GM21526 (cell line): ENCODE measurements around the gene FAM24A.

Experiments
- ATAC-seq: cut with Tn5 transposase; IDR thresholded peaks from one replicate; pipeline ENCODE4 v1.9.1; 2021; ENCODE audit warnings: moderate library complexity; ENCODE audit not compliant: unreplicated experiment, low FRiP score

The FAM24A gene

DNA sequence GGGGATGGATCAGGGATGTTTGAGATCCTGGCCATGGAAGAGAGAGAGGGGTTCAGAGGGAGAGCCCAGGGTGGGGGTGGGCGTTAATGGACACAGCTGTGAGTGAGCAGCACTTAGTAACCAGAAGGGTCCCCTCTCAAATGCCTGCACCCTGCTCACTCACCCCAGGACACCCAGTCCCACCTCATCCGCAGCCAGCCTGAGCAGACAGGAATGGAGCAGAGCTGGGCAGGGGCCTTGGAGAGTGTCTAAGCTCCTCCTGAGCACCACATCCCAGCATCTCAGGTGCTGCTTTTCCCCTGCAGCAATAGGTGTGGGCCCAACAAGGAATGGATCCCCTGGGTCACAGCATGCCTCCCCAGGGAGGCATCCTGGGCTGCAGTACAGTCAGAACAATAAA, 5.3 kb downstream of the FAM24A start:
- no peak for ATAC-seq

DNA sequence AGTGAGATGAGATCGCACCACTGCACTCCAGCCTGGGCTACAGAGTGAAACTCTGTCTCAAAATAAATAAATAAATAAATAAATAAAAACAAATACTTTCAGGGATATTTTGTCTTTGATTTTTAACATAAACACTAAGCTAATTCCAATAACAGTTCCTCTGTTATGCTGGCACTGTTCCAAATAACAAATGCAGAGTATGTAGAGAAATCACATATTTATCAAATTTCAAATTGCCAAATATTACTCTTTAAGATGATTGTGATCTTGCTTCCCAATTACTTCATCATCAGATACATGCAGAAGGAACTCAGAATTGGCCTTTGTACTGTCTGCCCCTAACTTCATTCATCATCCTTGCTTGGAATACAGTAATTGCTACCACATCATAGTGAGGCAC, 19.7 kb downstream of the FAM24A start:
- ATAC-seq = no peak

DNA sequence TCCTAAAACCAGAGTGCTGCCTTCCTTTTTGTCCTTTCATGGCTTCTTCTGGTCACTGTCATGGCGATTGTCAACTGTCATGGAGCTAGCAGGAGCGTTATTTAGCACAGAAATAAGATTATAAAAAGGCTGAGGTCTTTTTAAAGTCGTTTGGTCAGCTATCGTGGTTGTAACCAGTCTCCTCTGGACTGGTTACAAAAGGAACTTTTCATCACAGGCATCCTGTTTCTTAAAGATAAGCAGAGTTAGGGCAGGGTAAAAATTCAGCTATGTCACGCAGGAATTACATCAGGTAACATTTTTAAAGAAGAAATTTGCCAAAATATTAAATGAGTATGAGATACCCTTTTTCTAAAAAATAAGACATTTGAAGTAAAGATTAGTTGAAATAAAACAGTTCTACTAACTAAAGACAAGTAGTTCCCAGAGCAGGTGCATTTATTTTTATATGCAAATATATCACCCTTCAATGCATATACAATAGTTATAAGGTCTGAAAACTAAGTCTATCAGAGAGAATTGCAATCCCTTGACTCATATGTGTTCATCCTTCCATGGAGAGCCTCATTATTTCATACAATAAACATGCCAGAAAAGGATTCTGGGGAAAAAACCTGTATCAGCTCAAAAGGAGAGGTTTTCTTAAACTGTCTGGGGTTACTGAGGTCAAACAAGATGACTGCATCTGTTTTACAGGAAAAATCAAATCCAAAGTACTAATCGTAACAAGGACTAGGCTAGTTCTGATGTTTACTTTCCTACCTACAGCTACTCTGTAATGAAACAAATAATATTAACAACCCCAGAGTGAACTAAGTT, 20.9 kb downstream of the FAM24A start:
- no peak for ATAC-seq

DNA sequence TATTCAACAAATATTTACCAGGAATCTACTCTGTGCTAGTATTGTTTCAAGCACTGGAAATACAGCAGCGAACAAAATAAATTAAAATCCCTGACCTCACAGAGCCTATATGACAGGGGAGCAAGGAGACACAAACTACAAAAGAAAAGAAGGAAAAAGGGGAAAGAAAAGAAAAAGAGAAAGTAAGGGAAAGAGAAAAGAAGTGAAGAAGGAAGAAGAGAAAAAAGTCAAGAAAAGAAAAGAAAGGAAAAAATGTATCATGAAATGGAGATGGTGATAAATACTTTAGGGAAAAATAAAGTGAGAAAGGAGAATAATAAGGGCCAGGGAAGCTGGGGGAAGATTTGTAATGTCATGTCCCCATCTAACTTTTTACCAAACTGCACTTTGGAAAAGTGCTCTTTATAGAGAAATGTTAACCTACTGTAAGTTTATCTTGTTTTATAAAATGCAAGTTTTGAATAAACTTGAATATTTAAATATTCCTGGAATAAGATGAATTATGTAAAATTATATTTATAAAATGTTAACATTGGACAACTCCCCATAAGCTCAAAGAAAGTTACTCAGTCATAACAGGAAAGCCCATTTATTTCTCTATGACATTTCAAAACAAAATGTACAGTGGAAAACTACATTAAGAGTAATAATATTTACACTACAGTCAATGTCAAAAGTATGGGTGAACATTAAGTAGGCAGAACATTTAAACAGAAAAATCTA, 28.9 kb downstream of the FAM24A start:
- no peak for ATAC-seq

DNA sequence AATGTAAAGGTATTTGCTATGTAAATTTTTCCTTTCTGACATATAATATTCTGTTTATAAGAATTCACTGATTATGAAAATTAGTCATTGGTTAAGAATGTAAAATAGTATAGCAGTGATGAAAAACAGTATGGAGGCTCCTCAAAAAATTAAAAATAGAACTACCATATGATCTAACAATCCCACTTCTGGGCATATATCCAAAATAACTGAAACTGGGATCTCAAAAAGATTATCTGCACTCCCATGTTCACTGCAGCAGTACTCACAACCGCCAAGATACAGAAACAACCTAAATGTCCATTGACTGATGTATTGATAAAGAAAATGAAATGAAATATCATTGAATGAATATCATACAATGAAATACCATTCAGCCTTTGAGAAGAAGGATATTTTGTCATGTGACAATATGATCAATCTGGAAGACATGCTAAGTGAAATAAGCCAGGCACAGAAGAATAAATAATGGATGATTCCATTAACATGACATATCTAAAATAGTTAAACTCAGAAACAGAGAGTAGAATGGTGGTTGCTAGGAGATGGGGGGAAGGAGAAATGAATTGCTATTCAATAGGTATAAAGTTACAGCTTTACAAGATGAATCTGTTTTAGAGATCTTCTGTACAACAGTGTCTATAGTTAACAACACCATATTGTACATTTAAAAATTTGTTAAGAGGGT, 29.6 kb downstream of the FAM24A start:
- ATAC-seq = no peak

DNA sequence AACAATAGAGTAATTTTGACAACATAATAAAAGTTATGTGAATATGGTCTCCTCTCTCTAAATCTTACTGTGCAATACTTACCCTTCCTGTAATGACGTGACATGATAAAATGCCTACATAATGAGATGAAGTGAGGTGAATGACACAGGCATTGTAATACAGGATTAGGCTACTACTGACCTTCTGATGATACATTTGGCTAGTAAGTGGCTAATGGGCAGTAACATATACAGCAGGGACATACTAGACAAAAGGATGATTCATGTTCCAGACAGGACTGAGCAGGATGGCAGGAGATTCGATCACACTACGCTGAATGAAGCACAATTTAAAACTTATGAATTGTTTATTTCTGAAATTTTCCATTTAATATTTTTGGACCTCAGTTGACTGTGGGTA, 38.9 kb downstream of the FAM24A start:
- ATAC-seq = no peak

DNA sequence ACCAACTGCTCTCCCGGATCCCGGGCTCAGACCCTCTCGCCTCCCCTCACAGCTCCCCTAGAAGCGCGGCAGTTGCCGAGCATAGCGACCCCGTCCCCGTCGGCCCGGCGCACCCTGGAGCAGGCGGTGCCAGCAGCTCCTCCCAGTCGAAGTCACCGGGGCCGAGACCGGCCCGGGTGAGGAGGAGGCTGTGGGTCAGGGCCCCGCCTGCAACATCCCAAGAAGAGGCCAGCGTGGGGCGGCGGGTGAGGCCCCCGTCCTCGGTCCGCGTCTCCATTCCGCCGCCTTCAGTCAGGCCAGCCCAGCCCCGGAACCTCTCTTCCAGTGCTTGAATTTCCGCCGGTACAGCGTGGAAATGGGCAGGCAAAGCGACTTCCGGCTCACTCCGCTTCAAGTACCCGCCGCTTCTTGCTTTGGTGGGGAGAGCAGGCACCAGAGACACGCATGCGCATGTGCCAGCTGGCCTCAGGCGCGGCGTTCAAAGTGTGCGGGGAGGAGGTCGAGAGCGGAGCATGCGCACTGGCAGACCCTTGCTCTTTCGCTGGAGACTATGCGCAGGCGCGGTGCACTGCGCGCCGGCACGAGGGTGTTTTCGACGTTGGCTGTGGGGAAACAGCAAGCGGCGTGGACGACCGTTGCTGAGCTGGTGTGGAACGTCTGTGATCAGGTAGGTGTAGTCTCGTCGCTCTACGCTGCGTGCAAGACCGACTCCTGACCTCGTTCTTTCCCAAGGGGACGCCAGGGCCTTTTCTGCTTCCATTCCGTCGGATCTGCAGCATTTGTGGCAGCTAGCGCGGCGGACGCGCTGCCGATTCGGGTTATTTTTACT, 43.7 kb downstream of the FAM24A start, which contains the start of gene C10orf88:
Gene C10orf88 (minus strand): TSS at position 326 of the 829 bp plus-strand sequence. CDS start 49 bp downstream, at position 277.
- ATAC-seq = peak; percentile 97

DNA sequence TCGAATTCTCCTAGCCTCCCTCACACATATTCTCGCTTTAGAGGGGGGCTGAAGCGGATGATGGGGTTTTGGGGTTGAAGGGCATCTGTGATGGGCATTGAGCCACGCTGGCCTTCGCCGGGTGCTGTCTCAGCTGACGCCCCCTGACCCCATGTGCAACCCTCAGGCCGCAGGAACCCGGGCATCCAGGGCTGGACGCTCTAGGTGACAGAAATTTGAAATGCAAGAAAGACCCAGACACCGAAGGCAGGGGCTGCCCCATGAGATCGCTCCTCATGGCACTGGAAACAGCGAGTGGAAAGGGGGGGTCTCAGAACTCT, 44.3 kb downstream of the FAM24A start:
- ATAC-seq = no peak

DNA sequence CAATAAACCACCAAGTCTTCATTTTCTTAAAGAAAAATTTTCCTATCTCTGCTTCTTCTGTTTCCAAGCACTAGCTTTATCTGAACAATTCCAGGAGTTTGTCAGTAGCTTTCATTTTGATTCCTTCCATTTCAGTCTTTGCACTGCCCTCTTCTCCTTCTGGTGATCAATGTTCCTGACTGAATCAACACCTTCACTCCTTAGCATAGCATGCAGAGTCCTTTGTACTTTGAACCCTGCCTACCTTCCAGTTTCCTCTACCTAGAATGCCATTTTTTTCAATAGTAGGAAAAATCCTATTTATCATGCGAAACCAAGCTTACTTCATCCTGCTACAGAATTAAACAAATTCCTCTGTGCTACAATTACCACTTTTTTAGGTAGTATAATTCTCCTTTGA, 45.5 kb downstream of the FAM24A start:
- no peak for ATAC-seq

DNA sequence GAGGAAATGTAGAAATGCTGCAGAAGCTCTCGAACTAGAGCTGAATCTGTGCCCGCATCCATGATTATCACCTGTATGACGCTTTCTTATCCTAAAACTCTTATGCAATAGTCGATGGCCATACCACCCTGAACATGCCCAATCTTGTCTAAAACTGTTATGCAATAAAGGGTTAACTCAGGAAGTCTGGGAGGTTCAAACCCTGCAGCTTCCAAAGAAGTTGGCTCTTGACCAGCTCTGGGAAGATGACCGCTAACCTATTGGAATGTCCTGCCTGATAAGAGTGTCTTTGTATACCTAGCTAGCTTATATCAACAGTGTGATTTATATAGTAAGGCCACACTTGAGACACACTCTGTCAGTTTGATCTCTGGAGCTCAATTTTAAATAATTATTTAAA, 47.1 kb downstream of the FAM24A start:
- no peak for ATAC-seq

DNA sequence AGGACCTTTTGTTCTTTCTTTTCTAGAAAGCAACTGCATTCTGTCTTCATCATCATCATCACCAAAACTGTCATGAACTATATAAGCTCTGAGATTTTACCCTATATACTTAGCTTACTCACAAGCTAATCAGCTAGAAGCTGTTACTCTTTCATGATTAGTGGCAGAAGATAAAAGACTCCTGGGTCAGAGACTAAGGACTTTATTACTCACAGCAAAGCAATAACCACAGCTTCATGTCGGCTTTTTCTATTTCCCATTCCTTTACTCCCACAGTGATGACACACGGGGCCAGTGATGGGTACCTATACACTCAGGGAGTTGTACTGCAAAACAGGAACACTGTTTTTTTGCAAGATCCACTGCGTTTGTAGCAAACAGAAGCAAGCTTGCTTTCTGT, 52.0 kb downstream of the FAM24A start:
- ATAC-seq = no peak
